BE2C (cell line): ENCODE data around the gene UXS1.

Experiments used
- DNase-seq: peaks from one replicate; pipeline ENCODE4 v3.0.0-alpha.2; 2020
- H3K27me3 ChIP-seq: fragments of 250-450 bp; sonication (Bioruptor Pico); 2 replicates; pipeline ENCODE4 v1.5.1; 2020; ENCODE audit warnings: mild to moderate bottlenecking
- H3K36me3 ChIP-seq: fragments of 250-450 bp; sonication (Bioruptor Pico); 2 replicates; pipeline ENCODE4 v1.5.1; 2020; ENCODE audit warnings: mild to moderate bottlenecking
- H3K4me1 ChIP-seq: fragments of 250-450 bp; sonication (Bioruptor Pico); 2 replicates; pipeline ENCODE4 v1.5.1; 2020
- H3K4me3 ChIP-seq: 2 replicates; pipeline ENCODE4 v1.5.1; 2011; ENCODE audit warnings: low read depth, low read length
- H3K9me3 ChIP-seq: fragments of 250-450 bp; sonication (Bioruptor Pico); 2 replicates; pipeline ENCODE4 v1.5.1; 2020
- CTCF ChIP-seq: IDR thresholded peaks from 2 replicates; pipeline ENCODE4 v1.5.1; 2012; ENCODE audit warnings: mild to moderate bottlenecking, low read depth, low read length

Gene UXS1

GRCh38 chr2:106044021-106044420 lies 150.1 kb downstream of the UXS1 start:
- H3K4me1 ChIP-seq: no peaks in the 10 kb centered on the region
- TF ChIP-seq CTCF: no peak
- H3K36me3 ChIP-seq: no peaks in the 10 kb centered on the region
- no peak overlapping the region for H3K4me3 ChIP-seq
- no peak for DNase-seq
- no peaks in the 10 kb centered on the region for H3K9me3 ChIP-seq
- H3K27me3 ChIP-seq: no peaks in the 10 kb centered on the region
